Measurements from ENCODE around the gene OR2T27. TPM values are rescaled to one million over a fixed set of nuclear protein-coding genes. Genes with fewer than 3 reads are reported as not detected.
"Not testable (repeated sequence)": the region's sequence is repeated elsewhere in the genome, so short reads cannot be mapped to it uniquely, and the experiment has no call there.

OR2T27 gene
- total and polyA plus RNA-seq, 9 of the 15 experiments (the other 6 are each of a cell fraction or from before 2014, with no cell fraction given) = not detected

DNA sequence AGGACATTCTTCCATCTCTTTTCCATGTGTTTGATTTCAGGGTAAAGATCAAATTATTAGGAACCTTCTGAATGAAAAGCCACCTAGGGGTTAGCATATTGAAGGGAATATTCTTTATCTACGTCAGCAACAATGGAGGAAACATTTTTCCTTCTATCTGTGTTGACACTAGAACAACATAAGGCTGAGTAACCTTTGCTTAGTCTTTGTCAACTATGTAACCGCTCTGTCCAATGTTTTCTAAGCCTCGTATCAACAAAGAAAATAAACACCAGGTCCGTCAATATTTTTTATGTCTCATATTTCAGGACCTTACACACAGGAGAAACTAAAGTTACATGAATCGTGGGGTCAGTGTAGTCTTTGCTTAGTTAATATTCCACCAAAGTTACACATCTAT lies 18.7 kb downstream of the OR2T27 start:
- in situ Hi-C loops (cut with MboI); DNase-seq (ENCODE audit: extremely low read depth in 1 of 4, low spot score in 3 of 4); H3K9me1 ChIP-seq (ENCODE audit: control insufficient read depth, insufficient read depth, low read length); H2AFZ ChIP-seq (ENCODE audit: low read depth, low read length); H3K27ac ChIP-seq (ENCODE audit: extremely low read depth, low read depth, low read length); H3K4me2 ChIP-seq (ENCODE audit: insufficient read depth, low read length); FAIRE-seq; H3K9me3 ChIP-seq (replicated peaks; ENCODE audit: control insufficient read depth, insufficient read depth, low read depth, low read length); H3K4me3 ChIP-seq; H3K9ac ChIP-seq (ENCODE audit: insufficient read depth in 1 of 2, low read depth in 2 of 2, low read length in 2 of 2); POLR2A ChIA-PET; H3K79me2 ChIP-seq (ENCODE audit: control insufficient read depth, insufficient read depth, low read length); H3K36me3 ChIP-seq (ENCODE audit: control insufficient read depth, insufficient read depth, low read length); H3K4me1 ChIP-seq (replicated peaks in 1 of 2; ENCODE audit: control insufficient read depth in 2 of 2, insufficient read depth in 2 of 2, low read length in 2 of 2); BruUV-seq (replicated peaks); H4K20me1 ChIP-seq (replicated peaks; ENCODE audit: control insufficient read depth, insufficient read depth, low read length); CTCF ChIA-PET (ENCODE audit: low intra/inter-chr PET ratio); H3K27me3 ChIP-seq (ENCODE audit: control insufficient read depth in 2 of 2, insufficient read depth in 2 of 2, low read length in 2 of 2); intact Hi-C loops (cut with micrococcal nuclease); ATAC-seq: not testable (repeated sequence)
- WGBS (ENCODE audit: insufficient coverage, low coverage, missing lambda C conversion rate) = 0% methylated on average over 1 of the region's 5 CpGs

- H3K9me3 ChIP-seq (replicated peaks; ENCODE audit: control insufficient read depth, insufficient read depth, low read depth, low read length); H3K4me2 ChIP-seq (ENCODE audit: insufficient read depth, low read length); H4K20me1 ChIP-seq (replicated peaks; ENCODE audit: control insufficient read depth, insufficient read depth, low read length); H3K9ac ChIP-seq (ENCODE audit: insufficient read depth in 1 of 2, low read depth in 2 of 2, low read length in 2 of 2); H3K4me3 ChIP-seq; H2AFZ ChIP-seq (ENCODE audit: low read depth, low read length); intact Hi-C loops (cut with micrococcal nuclease); ATAC-seq; H3K4me1 ChIP-seq (replicated peaks in 1 of 2; ENCODE audit: control insufficient read depth in 2 of 2, insufficient read depth in 2 of 2, low read length in 2 of 2); CTCF ChIA-PET (ENCODE audit: low intra/inter-chr PET ratio); H3K9me1 ChIP-seq (ENCODE audit: control insufficient read depth, insufficient read depth, low read length); BruUV-seq (replicated peaks); H3K27ac ChIP-seq (ENCODE audit: extremely low read depth, low read depth, low read length); DNase-seq (ENCODE audit: extremely low read depth in 1 of 4, low spot score in 3 of 4); H3K36me3 ChIP-seq (ENCODE audit: control insufficient read depth, insufficient read depth, low read length); POLR2A ChIA-PET; H3K27me3 ChIP-seq (ENCODE audit: control insufficient read depth in 2 of 2, insufficient read depth in 2 of 2, low read length in 2 of 2); FAIRE-seq; H3K79me2 ChIP-seq (ENCODE audit: control insufficient read depth, insufficient read depth, low read length); in situ Hi-C loops (cut with MboI): not testable (repeated sequence)
- WGBS (ENCODE audit: insufficient coverage, low coverage, missing lambda C conversion rate) = no CpG with 5 or more reads among the region's 2 CpGs
Measured at GRCh38 chr1:248634991-248635390, 20.3 kb downstream of the OR2T27 start, which contains the start of gene OR2T11. OR2T11 (minus strand) TSS chr1:248635091; CDS start chr1:248627128, 7,963 bp downstream.
